BE2C (cell line): ENCODE results near the gene CASZ1.

ENCODE experiments used
- DNase-seq: peaks from one replicate; pipeline ENCODE4 v3.0.0-alpha.2; 2020
- H3K27me3 ChIP-seq: fragments of 250-450 bp; sonication (Bioruptor Pico); 2 replicates; pipeline ENCODE4 v1.5.1; 2020; ENCODE audit warnings: mild to moderate bottlenecking
- H3K36me3 ChIP-seq: fragments of 250-450 bp; sonication (Bioruptor Pico); 2 replicates; pipeline ENCODE4 v1.5.1; 2020; ENCODE audit warnings: mild to moderate bottlenecking
- H3K4me1 ChIP-seq: fragments of 250-450 bp; sonication (Bioruptor Pico); 2 replicates; pipeline ENCODE4 v1.5.1; 2020
- H3K4me3 ChIP-seq: 2 replicates; pipeline ENCODE4 v1.5.1; 2011; ENCODE audit warnings: low read depth, low read length
- H3K9me3 ChIP-seq: fragments of 250-450 bp; sonication (Bioruptor Pico); 2 replicates; pipeline ENCODE4 v1.5.1; 2020
- TF ChIP-seq, protein P1 (sequence below): IDR thresholded peaks from 2 replicates; pipeline ENCODE4 v1.5.1; 2012; ENCODE audit warnings: mild to moderate bottlenecking, low read depth, low read length

Gene CASZ1

DNA sequence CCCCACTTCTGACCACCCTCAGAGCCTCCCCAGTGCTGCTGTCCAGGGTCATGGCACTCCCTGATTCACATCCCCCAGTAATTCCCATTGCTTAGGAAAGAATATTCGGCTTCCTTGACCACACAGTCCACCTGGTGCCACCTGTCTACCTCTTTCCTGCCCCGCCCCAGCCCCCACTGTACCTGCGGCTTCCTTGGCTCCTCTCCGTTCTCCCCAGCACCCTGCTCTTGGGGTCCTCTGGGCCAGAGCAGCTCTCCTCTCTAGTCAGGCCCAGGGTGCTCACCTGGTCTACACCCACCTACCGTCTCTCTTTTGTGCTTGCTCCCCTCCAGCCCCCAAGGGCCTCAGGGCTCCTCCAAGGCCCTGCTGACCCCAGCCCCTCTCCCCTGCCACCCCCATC is 179.1 kb downstream of the CASZ1 start:
- H3K4me3 ChIP-seq: no peak overlapping the region
- H3K36me3 ChIP-seq: no peaks in the 10 kb centered on the region
- no peaks in the 10 kb centered on the region for H3K9me3 ChIP-seq
- DNase-seq: no peak
- H3K27me3 ChIP-seq: no peaks in the 10 kb centered on the region
- H3K4me1 ChIP-seq: peaks cover 5% of the 10 kb centered on the region
- TF ChIP-seq, protein P1, sequence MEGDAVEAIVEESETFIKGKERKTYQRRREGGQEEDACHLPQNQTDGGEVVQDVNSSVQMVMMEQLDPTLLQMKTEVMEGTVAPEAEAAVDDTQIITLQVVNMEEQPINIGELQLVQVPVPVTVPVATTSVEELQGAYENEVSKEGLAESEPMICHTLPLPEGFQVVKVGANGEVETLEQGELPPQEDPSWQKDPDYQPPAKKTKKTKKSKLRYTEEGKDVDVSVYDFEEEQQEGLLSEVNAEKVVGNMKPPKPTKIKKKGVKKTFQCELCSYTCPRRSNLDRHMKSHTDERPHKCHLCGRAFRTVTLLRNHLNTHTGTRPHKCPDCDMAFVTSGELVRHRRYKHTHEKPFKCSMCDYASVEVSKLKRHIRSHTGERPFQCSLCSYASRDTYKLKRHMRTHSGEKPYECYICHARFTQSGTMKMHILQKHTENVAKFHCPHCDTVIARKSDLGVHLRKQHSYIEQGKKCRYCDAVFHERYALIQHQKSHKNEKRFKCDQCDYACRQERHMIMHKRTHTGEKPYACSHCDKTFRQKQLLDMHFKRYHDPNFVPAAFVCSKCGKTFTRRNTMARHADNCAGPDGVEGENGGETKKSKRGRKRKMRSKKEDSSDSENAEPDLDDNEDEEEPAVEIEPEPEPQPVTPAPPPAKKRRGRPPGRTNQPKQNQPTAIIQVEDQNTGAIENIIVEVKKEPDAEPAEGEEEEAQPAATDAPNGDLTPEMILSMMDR: no peak

DNA sequence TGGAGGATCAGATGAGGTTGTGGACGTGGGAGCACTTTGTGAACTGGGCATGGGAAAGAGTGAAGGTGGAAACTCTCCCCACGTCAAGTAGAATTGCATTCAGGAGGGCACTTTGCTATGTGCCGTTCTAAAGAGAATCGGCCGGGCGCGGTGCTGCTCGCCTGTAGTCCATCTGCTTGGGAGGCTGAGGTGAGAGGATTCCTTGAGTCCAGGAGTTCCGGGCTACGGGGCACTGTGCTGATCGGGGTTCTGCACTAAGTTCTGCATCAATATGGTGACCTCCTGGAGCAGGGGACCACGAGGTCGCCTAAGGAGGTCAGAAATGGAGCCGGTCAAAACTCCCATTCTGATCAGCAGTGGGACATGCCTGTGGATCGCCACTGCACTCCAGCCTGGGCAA is 179.8 kb downstream of the CASZ1 start:
- TF ChIP-seq, protein P1: no peak
- no peak overlapping the region for H3K4me3 ChIP-seq
- no peaks in the 10 kb centered on the region for H3K9me3 ChIP-seq
- peaks cover 8% of the 10 kb centered on the region for H3K4me1 ChIP-seq
- DNase-seq: no peak
- H3K36me3 ChIP-seq: no peaks in the 10 kb centered on the region
- no peaks in the 10 kb centered on the region for H3K27me3 ChIP-seq

DNA sequence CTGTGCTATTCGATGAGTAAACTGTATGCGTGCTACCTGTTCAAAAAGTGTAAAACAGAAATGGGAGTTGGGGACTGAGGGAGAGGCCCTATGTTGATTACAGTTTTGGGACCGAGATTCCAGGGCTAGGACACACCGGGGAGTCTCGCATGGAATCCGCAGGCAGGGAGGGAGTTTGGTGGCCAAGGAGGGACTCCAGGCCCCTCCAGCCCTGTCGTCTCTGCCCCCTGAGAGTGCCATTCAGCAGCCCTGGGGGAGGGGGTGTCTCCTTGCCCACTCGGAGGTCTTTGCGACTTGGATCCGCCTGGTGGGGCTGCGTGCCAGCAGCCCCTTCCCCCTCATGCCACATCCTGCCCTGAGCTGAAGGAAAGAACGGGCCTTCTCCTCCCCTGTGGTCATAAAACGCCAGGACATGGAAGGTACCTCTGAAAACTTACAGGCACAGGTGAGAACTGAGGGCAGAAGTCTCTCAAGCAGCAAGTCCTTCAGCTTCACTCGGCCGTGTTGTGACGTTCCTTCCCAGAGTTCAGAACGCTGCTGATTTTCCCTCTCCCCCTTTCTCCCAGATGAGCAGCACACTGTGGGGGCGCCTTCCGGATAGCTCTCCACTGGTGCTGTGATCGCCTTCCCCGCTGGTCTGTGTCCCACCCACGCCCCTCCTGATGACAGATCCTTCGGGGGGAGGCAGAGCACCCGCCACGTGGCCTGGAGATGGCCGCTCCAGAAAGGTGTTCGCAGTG is 180.3 kb downstream of the CASZ1 start:
- Histone ChIP-seq H3K9me3 (no peaks in the 10 kb centered on the region), H3K36me3 (no peaks in the 10 kb centered on the region), H3K4me3 (no peak overlapping the region), H3K4me1 (peaks cover 8% of the 10 kb centered on the region), H3K27me3 (no peaks in the 10 kb centered on the region)
- TF ChIP-seq, protein P1: no peak
- no peak for DNase-seq

DNA sequence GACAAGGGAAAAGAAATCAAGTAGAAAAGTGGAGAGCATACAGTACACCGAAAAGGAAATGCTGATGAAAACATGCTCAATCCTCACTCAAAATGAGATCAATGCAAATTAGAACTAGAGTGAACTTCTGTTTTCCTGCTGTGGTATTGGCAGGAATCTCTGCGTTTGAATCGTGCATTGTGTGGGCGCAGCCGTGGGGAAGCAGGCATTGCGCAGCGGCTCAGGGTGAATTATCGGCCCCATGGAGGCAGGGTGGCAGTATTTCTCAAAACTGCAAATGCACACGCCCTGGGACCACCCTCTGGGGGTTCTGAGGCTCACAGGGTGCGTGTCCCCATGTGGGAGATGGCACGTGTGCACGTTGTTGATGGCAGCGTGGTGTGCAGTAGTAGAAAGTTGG is 181.1 kb downstream of the CASZ1 start:
- H3K4me3 ChIP-seq: no peak overlapping the region
- peaks cover 8% of the 10 kb centered on the region for H3K4me1 ChIP-seq
- no peak for DNase-seq
- H3K27me3 ChIP-seq: no peaks in the 10 kb centered on the region
- TF ChIP-seq, protein P1: no peak
- H3K36me3 ChIP-seq: no peaks in the 10 kb centered on the region
- H3K9me3 ChIP-seq: no peaks in the 10 kb centered on the region

DNA sequence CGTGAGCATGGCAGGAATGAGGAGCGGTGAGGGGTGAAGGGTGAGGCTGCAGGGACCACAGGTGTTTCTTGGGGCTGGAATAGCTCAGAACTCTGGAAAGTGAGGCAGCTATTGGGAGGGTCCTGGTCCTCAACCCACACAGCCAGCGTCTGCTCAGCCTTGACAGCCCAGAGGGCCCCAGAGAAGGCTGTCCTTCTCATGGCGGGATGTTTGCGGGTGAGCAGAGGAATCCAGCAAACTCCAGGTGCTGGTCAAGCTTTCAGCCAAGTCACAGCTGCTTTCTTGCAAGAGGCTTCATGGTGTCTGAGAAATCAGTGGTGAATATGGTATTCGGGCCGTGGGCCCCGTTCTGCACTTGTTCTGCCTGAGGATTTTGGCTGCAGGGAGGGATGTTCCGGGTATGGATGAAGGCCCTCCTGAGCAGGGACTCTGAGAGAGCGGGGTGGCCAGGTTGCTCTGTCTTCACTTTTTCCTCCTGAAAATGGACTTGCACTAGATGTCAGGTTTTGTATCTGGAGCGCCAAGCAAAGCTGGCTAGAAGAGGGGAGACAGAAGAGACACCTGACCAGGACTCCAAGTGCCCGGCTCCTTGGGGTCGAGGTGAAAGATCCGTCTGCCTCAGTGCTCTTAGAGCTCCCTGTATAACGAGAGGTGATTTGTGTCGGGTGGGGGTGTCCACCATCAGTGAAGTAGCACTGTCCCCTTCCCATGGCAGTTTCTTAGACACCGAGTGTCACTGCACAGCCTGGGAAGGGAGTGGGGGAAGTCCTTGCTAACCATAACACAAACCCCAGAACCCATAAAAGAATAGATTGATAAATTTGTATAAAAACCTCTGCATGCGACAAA is 181.8 kb downstream of the CASZ1 start:
- no peak overlapping the region for H3K4me3 ChIP-seq
- peaks cover 8% of the 10 kb centered on the region for H3K4me1 ChIP-seq
- no peak for DNase-seq
- TF ChIP-seq, protein P1: no peak
- no peaks in the 10 kb centered on the region for H3K27me3 ChIP-seq
- H3K9me3 ChIP-seq: no peaks in the 10 kb centered on the region
- no peaks in the 10 kb centered on the region for H3K36me3 ChIP-seq

DNA sequence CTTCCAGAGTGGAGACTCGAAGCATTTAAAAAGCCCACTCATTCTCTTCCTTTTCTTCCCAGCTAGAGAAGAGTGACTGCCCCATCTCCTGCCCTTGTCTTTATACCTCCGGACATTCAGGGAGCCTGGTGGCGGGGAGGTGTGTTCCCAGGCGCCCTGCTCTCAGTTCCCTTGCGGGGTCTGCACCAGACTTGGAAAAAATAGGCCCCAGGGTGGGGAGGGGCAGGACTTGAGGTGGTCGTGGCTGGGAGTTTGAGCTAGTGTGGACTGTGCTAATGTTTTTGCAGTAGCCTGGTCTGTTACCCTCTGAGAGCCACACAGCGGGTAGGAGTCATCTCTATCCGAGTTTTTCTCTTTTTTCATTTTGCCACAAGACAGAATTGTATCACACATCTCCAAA is 182.6 kb downstream of the CASZ1 start:
- no peak for DNase-seq
- no peaks in the 10 kb centered on the region for H3K36me3 ChIP-seq
- no peaks in the 10 kb centered on the region for H3K27me3 ChIP-seq
- H3K9me3 ChIP-seq: no peaks in the 10 kb centered on the region
- TF ChIP-seq, protein P1: no peak
- no peak overlapping the region for H3K4me3 ChIP-seq
- H3K4me1 ChIP-seq: peaks cover 8% of the 10 kb centered on the region
